GM21717 (cell line): ENCODE measurements around the gene SV2B.

ENCODE experiments used
- ATAC-seq: cut with Tn5 transposase; IDR thresholded peaks from one replicate; pipeline ENCODE4 v1.9.1; 2021; ENCODE audit warnings: mild to moderate bottlenecking, moderate library complexity; ENCODE audit not compliant: unreplicated experiment

The SV2B gene

GRCh38 chr15:91263632-91264531 lies 163.8 kb downstream of the SV2B start:
- ATAC-seq = no peak

GRCh38 chr15:91264651-91265351 lies 164.7 kb downstream of the SV2B start:
- no peak for ATAC-seq

GRCh38 chr15:91265416-91265940 lies 165.4 kb downstream of the SV2B start:
- ATAC-seq = no peak

GRCh38 chr15:91268510-91268909 lies 168.5 kb downstream of the SV2B start:
- no peak for ATAC-seq

- no peak for ATAC-seq
These were observed 170.7 kb downstream of the SV2B start for GRCh38 chr15:91270747-91271146.

GRCh38 chr15:91271565-91272153 lies 171.6 kb downstream of the SV2B start:
- no peak for ATAC-seq

- ATAC-seq = no peak
These were observed 175.8 kb downstream of the SV2B start for GRCh38 chr15:91275844-91276243.

GRCh38 chr15:91278951-91279350 lies 178.9 kb downstream of the SV2B start:
- ATAC-seq = no peak

GRCh38 chr15:91279486-91279885 lies 179.4 kb downstream of the SV2B start:
- no peak for ATAC-seq

- ATAC-seq = no peak
These were observed 181.9 kb downstream of the SV2B start for GRCh38 chr15:91281947-91282346.

GRCh38 chr15:91282486-91282885 lies 182.4 kb downstream of the SV2B start:
- no peak for ATAC-seq

GRCh38 chr15:91283155-91283554 lies 183.1 kb downstream of the SV2B start:
- no peak for ATAC-seq

GRCh38 chr15:91284758-91285466 lies 184.9 kb downstream of the SV2B start:
- ATAC-seq = no peak

GRCh38 chr15:91289324-91289723 lies 189.3 kb downstream of the SV2B start:
- no peak for ATAC-seq

- ATAC-seq = no peak
These were observed 190.5 kb downstream of the SV2B start for GRCh38 chr15:91290553-91290952.

GRCh38 chr15:91291673-91292072 lies 191.6 kb downstream of the SV2B start:
- ATAC-seq = peak; percentile 69

GRCh38 chr15:91294344-91294743 lies 194.3 kb downstream of the SV2B start:
- no peak for ATAC-seq

- ATAC-seq = no peak
These were observed 194.7 kb downstream of the SV2B start for GRCh38 chr15:91294795-91295194.

GRCh38 chr15:91298101-91298500 lies 198.0 kb downstream of the SV2B start:
- no peak for ATAC-seq

GRCh38 chr15:91302588-91303439 lies 202.8 kb downstream of the SV2B start:
- peak; percentile 72 for ATAC-seq
